NT2/D1 (cell line): ENCODE measurements around the gene RNF180.
"Not testable (repeated sequence)": the region's sequence is repeated elsewhere in the genome, so short reads cannot be mapped to it uniquely, and the experiment has no call there.

ENCODE experiments used
- DNase-seq: peaks from one replicate; pipeline ENCODE4 v3.0.0-alpha.2; 2011; ENCODE audit warnings: low read depth, low spot score
- H3K27me3 ChIP-seq: 2 replicates; pipeline ENCODE4 v1.6.0; 2011; ENCODE audit warnings: mild to moderate bottlenecking; ENCODE audit not compliant: insufficient read length, insufficient read depth
- H3K36me3 ChIP-seq: 2 replicates; pipeline ENCODE4 v1.6.1; 2011; ENCODE audit warnings: mild to moderate bottlenecking, low read length, mixed read lengths; ENCODE audit not compliant: insufficient read depth, insufficient read length
- H3K4me1 ChIP-seq: 2 replicates; pipeline ENCODE4 v1.5.1; 2011; ENCODE audit not compliant: insufficient read depth, insufficient read length
- H3K4me3 ChIP-seq: 2 replicates; pipeline ENCODE4 v1.5.1; 2011; ENCODE audit warnings: low read depth; ENCODE audit not compliant: insufficient read length
- H3K9ac ChIP-seq: 2 replicates; pipeline ENCODE4 v1.6.0; 2011; ENCODE audit warnings: low read depth; ENCODE audit not compliant: insufficient read length
- H3K9me3 ChIP-seq: 2 replicates; pipeline ENCODE4 v1.5.1; 2011; ENCODE audit warnings: mild to moderate bottlenecking, low read length; ENCODE audit not compliant: insufficient read depth
- SUZ12 ChIP-seq: IDR thresholded peaks from 2 replicates; pipeline ENCODE4 v1.6.1; 2011; ENCODE audit not compliant: insufficient read length, insufficient read depth; ENCODE audit errors: extremely low read depth
- YY1 ChIP-seq: IDR thresholded peaks from 2 replicates; pipeline ENCODE4 v1.6.1; 2011; ENCODE audit not compliant: insufficient read length, insufficient read depth
- ZNF274 ChIP-seq: IDR thresholded peaks from 2 replicates; pipeline ENCODE4 v1.6.1; 2011; ENCODE audit warnings: mild to moderate bottlenecking, low read depth, low read length

RNF180 gene

GRCh38 chr5:64397552-64397951 lies 231.9 kb downstream of the RNF180 start:
- no peak for TF ChIP-seq YY1
- Histone ChIP-seq H3K4me3 (no peak overlapping the region), H3K4me1 (no peaks in the 10 kb centered on the region), H3K36me3 (no peaks in the 10 kb centered on the region), H3K9me3 (no peaks in the 10 kb centered on the region), H3K27me3 (no peaks in the 10 kb centered on the region), H3K9ac (no peak overlapping the region)
- DNase-seq = no peak

DNA sequence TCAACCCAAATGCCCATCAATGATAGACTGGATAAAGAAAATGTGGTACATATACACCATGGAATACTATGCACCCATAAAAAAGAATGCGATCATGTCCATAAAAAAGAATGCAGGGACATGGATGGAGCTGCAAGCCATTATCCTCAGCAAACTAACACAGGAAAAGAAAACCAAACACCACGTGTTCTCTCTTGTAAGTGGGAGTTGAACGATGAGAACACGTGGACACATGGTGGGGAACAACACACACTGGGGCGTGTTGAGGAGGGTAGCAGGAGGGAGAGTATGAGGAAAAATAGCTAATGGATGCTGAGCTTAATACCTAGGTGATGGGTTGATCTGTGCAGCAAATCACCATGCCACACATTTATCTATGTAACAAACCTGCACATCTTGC lies 233.1 kb downstream of the RNF180 start:
- DNase-seq, H3K4me3 ChIP-seq: not testable (repeated sequence)

DNA sequence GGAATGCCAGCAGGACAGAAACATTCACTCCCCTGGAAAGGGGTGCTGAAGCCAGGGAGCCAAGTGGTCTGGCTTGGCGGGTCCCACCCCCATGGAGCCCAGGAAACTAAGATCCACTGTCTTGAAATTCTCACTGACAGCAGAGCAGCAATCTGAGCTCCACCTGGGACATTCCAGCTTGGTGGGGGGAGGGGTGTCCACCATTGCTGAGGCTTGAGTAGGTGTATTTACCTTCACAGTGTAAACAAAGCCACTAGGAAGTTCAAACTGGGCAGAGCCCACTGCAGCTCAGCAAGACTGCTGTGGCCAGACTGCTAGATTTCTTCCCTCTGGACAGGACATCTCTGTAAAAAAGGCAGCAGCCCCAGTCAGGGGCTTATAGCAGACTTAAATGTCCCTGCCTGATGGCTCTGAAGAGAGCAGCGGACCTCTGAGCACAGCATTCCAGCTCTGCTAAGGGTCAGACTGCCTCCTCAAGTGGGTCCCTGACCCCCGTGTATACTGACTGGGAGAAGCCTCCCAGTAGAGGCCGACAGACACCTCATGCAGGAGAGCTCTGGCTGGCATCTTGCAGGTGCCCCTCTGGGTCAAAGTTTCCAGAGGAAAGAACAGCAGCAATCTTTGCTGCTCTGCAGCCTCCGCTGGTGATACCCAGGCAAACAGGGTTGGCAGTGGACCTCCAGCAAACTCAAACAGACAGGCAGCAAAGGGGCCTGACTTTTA lies 241.6 kb downstream of the RNF180 start:
- H3K9me3 ChIP-seq, DNase-seq, H3K36me3 ChIP-seq, H3K4me1 ChIP-seq, H3K4me3 ChIP-seq, H3K27me3 ChIP-seq, H3K9ac ChIP-seq: not testable (repeated sequence)

More for the DNA sequence above, 233.1 kb downstream of the RNF180 start:
- H3K4me1 ChIP-seq, H3K9ac ChIP-seq, H3K27me3 ChIP-seq, H3K36me3 ChIP-seq, H3K9me3 ChIP-seq: not testable (repeated sequence)

- no peak overlapping the region for H3K4me3 ChIP-seq
- H3K27me3 ChIP-seq = no peaks in the 10 kb centered on the region
- no peaks in the 10 kb centered on the region for H3K9me3 ChIP-seq
- H3K4me1 ChIP-seq = no peaks in the 10 kb centered on the region
- H3K9ac ChIP-seq = no peak overlapping the region
- DNase-seq = no peak
- TF ChIP-seq YY1 = no peak
- TF ChIP-seq ZNF274 = no peak
- no peak for TF ChIP-seq SUZ12
- no peaks in the 10 kb centered on the region for H3K36me3 ChIP-seq
Measured at GRCh38 chr5:64417390-64417789, 251.7 kb downstream of the RNF180 start.

DNA sequence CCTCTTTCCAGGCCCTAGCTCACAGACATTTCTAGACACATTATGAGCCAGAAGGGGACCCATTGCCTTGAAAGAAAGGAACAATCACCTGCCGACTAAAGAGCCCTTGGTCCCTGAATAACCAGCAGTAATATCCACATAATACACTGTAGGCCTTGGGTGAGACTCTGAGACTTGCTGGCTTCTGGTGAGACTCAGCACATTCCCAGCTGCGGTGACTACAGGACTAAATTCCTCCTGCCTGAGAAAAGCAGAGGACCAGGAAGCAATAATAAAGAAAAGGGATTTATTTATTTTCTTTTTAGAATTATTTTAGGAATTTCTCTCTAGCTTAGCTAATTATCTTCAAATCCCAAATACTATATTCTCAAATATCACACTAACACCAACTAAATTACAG lies 252.4 kb downstream of the RNF180 start:
- H3K4me3 ChIP-seq = no peak overlapping the region
- H3K4me1 ChIP-seq = no peaks in the 10 kb centered on the region
- DNase-seq = no peak
- H3K9ac ChIP-seq = no peak overlapping the region
- no peaks in the 10 kb centered on the region for H3K27me3 ChIP-seq
- no peaks in the 10 kb centered on the region for H3K9me3 ChIP-seq
- TF ChIP-seq SUZ12 (no peak), YY1 (no peak), ZNF274 (no peak)
- no peaks in the 10 kb centered on the region for H3K36me3 ChIP-seq
